H1 (cell line): Measurements from ENCODE around the gene CDYL. TPM values are rescaled to one million over a fixed set of nuclear protein-coding genes. Genes with fewer than 3 reads are reported as not detected.

Source experiments
- BCL11A ChIP-seq, 2 experiments: IDR thresholded peaks; one replicate each; pipeline ENCODE4 v1.6.1; 2011; ENCODE audit warnings: low read depth in 2 of 2, low read length in 2 of 2, mild to moderate bottlenecking in 2 of 2
- CBX8 ChIP-seq: fragments of 300-800, 300-1000 bp; sonication (generic); IDR thresholded peaks from 2 replicates; pipeline ENCODE4 v1.7.1; 2016; ENCODE audit warnings: low read depth, low read length, borderline replicate concordance
- CREB1 ChIP-seq: IDR thresholded peaks from 2 replicates; pipeline ENCODE4 v1.6.1; 2012; ENCODE audit warnings: inconsistent platforms
- CTBP2 ChIP-seq: IDR thresholded peaks from 2 replicates; pipeline ENCODE4 v1.7.0; 2011; ENCODE audit warnings: borderline replicate concordance, mild to moderate bottlenecking, moderate library complexity, mixed read lengths, low read length; ENCODE audit not compliant: insufficient read depth, insufficient read length
- EP300 ChIP-seq, 2 experiments: IDR thresholded peaks; 1 replicate in 1 of 2; 2 replicates in 1 of 2; pipeline ENCODE4 v1.6.1; 2011 to 2012; ENCODE audit warnings: low read depth in 2 of 2, low read length in 2 of 2, mild to moderate bottlenecking in 2 of 2, borderline replicate concordance in 1 of 2, inconsistent platforms in 1 of 2, moderate library complexity in 1 of 2
- SIN3A ChIP-seq, 2 experiments: IDR thresholded peaks in 1 of 2; conservative IDR thresholded peaks in 1 of 2; 2 replicates each; pipeline ENCODE4 v1.6.1; 2011 to 2012; ENCODE audit warnings: low read length in 2 of 2, improper control_type of control experiment in 1 of 2, low read depth in 1 of 2, mild to moderate bottlenecking in 1 of 2
- polyA plus RNA-seq, 7 experiments: library from polyadenylated mRNA; depleted of rRNA in 3 of 7; stranded (reverse) in 5 of 7; unstranded in 2 of 7; fragments of >200 nt in 5 of 7; fragments of 200-250 nt in 2 of 7; gene quantifications; 1 replicate in 5 of 7; 2 replicates in 1 of 7; 4 replicates in 1 of 7; pipeline versions ENCODE4 v1.2.1 to v1.2.3, GENCODE V29; 2011 to 2013; ENCODE audit warnings: missing spikeins in 2 of 7, mixed read lengths in 2 of 7
- total RNA-seq: library from RNA; stranded (reverse); fragmentation: NEBNext Ultra II Directional; extraction: Animal tissue kit (Norgen Biotek cat#: 25700); gene quantifications from 2 replicates; pipeline ENCODE4 v1.2.1, GENCODE V29; 2021
- TF ChIP-seq, protein P1 (sequence below): fragments of 300-600 bp; sonication (generic); IDR thresholded peaks from 2 replicates; pipeline ENCODE4 v1.7.1; 2012; ENCODE audit warnings: low read length, moderate library complexity, mild to moderate bottlenecking, inconsistent platforms; ENCODE audit not compliant: insufficient replicate concordance

CDYL gene
- total and polyA plus RNA-seq, 2 of the 8 experiments (the other 6 are each of a cell fraction or from before 2014, with no cell fraction given) = 56.4 to 119 TPM

DNA sequence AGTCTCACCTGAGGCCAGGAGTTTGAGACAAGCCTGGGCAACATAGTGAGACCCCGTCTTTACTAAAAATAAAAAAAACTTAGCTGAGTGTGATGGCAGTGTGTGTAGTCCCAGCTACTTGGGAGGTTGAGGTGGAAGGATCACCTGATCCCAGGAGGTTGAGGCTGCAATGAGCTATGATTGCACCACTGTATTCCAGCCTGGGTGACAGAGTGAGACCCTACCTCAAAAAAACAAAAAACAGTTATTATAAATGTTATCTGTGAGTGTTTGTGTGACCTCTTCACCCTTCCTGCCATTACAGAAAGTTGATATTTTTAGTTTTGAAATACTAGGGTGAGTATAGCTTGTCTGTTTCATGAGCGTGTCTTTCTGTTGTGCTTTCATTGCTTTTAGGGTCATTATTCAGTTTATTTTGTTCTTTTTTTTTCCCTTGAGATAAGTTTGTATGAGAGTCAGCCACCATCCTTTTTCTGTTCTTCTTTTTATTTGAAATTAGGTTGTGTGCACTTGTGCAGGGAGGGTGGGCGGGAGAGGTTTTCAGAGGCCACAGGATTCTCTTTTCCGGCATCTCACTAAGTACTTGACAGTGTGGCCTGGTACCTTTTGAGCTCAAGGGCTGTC, 26.2 kb downstream of the CDYL start (continued):
- TF ChIP-seq, protein P1, sequence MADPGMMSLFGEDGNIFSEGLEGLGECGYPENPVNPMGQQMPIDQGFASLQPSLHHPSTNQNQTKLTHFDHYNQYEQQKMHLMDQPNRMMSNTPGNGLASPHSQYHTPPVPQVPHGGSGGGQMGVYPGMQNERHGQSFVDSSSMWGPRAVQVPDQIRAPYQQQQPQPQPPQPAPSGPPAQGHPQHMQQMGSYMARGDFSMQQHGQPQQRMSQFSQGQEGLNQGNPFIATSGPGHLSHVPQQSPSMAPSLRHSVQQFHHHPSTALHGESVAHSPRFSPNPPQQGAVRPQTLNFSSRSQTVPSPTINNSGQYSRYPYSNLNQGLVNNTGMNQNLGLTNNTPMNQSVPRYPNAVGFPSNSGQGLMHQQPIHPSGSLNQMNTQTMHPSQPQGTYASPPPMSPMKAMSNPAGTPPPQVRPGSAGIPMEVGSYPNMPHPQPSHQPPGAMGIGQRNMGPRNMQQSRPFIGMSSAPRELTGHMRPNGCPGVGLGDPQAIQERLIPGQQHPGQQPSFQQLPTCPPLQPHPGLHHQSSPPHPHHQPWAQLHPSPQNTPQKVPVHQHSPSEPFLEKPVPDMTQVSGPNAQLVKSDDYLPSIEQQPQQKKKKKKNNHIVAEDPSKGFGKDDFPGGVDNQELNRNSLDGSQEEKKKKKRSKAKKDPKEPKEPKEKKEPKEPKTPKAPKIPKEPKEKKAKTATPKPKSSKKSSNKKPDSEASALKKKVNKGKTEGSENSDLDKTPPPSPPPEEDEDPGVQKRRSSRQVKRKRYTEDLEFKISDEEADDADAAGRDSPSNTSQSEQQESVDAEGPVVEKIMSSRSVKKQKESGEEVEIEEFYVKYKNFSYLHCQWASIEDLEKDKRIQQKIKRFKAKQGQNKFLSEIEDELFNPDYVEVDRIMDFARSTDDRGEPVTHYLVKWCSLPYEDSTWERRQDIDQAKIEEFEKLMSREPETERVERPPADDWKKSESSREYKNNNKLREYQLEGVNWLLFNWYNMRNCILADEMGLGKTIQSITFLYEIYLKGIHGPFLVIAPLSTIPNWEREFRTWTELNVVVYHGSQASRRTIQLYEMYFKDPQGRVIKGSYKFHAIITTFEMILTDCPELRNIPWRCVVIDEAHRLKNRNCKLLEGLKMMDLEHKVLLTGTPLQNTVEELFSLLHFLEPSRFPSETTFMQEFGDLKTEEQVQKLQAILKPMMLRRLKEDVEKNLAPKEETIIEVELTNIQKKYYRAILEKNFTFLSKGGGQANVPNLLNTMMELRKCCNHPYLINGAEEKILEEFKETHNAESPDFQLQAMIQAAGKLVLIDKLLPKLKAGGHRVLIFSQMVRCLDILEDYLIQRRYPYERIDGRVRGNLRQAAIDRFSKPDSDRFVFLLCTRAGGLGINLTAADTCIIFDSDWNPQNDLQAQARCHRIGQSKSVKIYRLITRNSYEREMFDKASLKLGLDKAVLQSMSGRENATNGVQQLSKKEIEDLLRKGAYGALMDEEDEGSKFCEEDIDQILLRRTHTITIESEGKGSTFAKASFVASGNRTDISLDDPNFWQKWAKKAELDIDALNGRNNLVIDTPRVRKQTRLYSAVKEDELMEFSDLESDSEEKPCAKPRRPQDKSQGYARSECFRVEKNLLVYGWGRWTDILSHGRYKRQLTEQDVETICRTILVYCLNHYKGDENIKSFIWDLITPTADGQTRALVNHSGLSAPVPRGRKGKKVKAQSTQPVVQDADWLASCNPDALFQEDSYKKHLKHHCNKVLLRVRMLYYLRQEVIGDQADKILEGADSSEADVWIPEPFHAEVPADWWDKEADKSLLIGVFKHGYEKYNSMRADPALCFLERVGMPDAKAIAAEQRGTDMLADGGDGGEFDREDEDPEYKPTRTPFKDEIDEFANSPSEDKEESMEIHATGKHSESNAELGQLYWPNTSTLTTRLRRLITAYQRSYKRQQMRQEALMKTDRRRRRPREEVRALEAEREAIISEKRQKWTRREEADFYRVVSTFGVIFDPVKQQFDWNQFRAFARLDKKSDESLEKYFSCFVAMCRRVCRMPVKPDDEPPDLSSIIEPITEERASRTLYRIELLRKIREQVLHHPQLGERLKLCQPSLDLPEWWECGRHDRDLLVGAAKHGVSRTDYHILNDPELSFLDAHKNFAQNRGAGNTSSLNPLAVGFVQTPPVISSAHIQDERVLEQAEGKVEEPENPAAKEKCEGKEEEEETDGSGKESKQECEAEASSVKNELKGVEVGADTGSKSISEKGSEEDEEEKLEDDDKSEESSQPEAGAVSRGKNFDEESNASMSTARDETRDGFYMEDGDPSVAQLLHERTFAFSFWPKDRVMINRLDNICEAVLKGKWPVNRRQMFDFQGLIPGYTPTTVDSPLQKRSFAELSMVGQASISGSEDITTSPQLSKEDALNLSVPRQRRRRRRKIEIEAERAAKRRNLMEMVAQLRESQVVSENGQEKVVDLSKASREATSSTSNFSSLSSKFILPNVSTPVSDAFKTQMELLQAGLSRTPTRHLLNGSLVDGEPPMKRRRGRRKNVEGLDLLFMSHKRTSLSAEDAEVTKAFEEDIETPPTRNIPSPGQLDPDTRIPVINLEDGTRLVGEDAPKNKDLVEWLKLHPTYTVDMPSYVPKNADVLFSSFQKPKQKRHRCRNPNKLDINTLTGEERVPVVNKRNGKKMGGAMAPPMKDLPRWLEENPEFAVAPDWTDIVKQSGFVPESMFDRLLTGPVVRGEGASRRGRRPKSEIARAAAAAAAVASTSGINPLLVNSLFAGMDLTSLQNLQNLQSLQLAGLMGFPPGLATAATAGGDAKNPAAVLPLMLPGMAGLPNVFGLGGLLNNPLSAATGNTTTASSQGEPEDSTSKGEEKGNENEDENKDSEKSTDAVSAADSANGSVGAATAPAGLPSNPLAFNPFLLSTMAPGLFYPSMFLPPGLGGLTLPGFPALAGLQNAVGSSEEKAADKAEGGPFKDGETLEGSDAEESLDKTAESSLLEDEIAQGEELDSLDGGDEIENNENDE = no peak
- TF ChIP-seq BCL11A (IDR thresholded peaks at IDR 0.05; ENCODE audit: low read depth in 2 of 2, low read length in 2 of 2) (no peak), CBX8 (no peak), CREB1 (no peak), EP300 (IDR thresholded peaks at IDR 0.05; ENCODE audit: borderline replicate concordance in 1 of 2, low read depth in 2 of 2, low read length in 2 of 2) (no peak), CTBP2 (no peak), SIN3A (conservative IDR thresholded peaks at IDR 0.05 in 1 of 2, IDR thresholded peaks at IDR 0.05 in 1 of 2; ENCODE audit: low read depth in 1 of 2, low read length in 2 of 2) (no peak)
